GM19035 (cell line): ENCODE results near the gene MED15.
"Not testable (repeated sequence)": the region's sequence is repeated elsewhere in the genome, so short reads cannot be mapped to it uniquely, and the experiment has no call there.

Experiments
- ATAC-seq: cut with Tn5 transposase; IDR thresholded peaks from one replicate; pipeline ENCODE4 v1.9.1; 2021; ENCODE audit not compliant: unreplicated experiment

The MED15 gene

GRCh38 chr22:20594486-20594885, 87.1 kb downstream of the MED15 start:
- not testable (repeated sequence) for ATAC-seq

DNA sequence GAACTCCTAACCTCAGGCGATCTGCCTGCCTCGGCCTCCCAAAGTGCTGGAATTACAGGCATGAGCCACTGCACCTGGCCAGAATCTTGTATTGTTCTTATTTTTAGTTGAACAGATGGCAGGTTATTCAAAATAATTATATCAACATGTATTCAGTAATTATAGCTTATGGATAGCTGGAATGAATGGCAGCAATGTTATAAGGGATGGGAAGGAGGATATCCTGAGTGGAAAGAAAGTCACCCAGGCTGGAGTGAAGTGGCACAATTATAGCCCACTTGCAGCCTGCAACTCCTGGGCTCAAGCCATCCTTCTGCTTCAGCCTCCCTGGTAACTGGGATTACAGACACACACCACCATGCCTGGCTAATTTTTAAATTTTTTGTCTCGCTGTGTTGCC, 88.1 kb downstream of the MED15 start:
- no peak for ATAC-seq

- no peak for ATAC-seq
Observed at GRCh38 chr22:20599117-20599516, 91.7 kb downstream of the MED15 start.

DNA sequence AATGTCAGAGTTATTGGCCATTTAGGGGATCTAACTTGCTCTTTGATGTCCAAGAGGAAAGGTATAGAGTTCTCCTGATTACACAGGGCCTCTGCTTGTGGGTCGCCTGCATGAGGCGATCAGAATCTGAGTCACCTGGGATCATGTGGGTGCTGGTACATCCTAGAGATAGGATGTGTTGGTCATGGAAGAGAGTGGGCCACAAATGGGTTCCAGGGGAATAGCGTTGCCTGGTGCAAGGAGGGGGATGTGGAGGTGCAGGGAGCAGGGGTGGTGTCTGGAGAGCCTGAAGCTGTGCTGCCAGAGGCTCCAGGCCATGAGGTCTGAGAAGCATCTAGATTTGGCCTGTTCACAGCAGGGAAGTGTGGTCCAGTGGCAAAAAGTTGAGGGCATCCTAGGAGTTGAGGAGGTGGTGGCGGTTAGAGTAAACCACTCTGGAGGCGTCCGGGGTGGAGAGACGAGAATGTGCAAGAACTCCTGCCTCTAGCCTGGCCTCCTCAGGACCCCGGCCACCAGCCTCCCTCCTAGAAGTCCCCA, 92.8 kb downstream of the MED15 start:
- ATAC-seq: no peak

GRCh38 chr22:20601308-20601707, 93.9 kb downstream of the MED15 start:
- no peak for ATAC-seq

GRCh38 chr22:20602609-20603164, 95.3 kb downstream of the MED15 start:
- no peak for ATAC-seq

GRCh38 chr22:20604092-20604747, 96.8 kb downstream of the MED15 start:
- ATAC-seq: no peak

GRCh38 chr22:20604776-20605221, 97.4 kb downstream of the MED15 start:
- no peak for ATAC-seq

- no peak for ATAC-seq
Observed at GRCh38 chr22:20605328-20605727, 97.9 kb downstream of the MED15 start.

GRCh38 chr22:20606041-20606783, 98.8 kb downstream of the MED15 start:
- ATAC-seq: no peak

DNA sequence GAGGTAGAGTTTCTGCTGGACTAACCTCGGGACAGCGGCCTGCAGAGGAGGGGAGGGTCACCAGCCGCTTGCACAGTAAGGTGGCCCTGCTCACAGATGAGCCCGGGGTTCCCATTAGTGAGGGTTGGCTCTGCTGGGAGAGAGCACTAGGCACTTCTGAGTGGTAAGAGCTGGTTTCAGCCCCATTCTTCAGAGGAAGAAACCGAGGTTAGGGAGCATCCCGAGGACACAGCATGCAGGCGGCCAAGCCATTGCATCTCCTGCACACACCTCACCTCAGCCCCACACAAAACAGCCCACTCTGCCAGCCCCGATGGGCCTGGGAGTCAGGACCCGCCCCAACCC, 99.3 kb downstream of the MED15 start:
- ATAC-seq: no peak

GRCh38 chr22:20607157-20607907, 99.9 kb downstream of the MED15 start:
- ATAC-seq: no peak

DNA sequence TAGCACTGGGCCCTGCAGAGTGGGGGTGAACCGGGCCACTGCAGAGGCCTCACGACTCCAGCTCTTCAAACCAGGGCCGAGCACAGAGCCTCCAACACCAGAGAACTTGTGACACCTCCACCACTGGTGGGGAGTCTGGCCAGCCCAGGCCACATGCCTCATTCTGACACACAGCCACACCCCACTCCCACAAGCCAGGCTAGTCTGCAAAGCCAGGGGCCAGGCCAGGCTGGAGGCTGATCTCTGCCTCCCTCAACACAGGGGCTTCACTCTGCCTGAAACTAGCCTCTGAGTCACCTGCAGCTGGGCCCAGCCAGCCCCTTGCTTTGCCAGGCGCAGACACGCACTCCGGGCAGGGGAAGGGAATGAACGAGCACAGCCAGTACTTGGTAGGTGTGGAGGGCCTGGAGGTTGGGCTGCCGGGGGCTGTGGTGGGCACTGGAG, 102.9 kb downstream of the MED15 start:
- no peak for ATAC-seq

GRCh38 chr22:20610757-20611156, 103.3 kb downstream of the MED15 start:
- no peak for ATAC-seq

DNA sequence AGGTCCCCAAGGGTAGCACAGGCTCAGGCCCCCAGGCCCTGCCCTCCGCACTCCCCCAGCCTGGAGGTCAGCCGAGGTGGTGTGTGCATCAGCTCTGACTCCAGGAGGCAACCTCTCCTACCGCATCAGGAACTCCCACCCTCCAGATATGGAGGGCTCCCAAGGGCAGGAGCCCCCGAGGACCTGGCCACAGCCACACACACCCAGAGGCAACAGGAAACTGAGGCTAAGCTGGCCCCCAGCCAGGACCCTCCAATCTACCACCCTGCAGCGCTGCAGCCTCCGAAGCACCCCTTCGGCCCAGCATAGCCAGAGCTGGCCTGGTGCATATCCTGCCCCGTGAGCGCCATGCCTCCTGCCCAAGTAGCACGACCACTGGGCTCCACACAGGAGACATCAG, 104.0 kb downstream of the MED15 start:
- ATAC-seq: no peak

DNA sequence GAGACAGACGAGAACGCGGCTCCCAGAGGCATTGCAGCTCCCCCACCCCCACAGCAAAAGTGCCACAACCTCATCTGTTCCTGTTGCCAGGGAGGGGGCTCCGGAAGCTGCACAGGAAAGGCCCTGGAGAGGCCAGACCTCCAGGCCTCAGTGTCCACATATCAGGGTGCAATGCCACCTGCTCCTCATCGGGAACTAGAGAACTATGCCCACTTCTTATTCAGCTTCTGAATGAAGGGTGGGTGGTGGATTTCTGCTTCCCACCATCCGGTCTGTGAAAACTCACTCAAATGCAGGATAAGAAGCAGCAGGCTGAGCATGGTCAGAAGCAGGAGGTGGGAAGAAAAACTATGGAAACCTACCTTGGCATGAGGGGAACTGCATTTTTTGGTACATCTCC, 105.9 kb downstream of the MED15 start:
- no peak for ATAC-seq

- no peak for ATAC-seq
Observed at GRCh38 chr22:20615021-20615420, 107.6 kb downstream of the MED15 start.

GRCh38 chr22:20615533-20616450, 108.4 kb downstream of the MED15 start:
- no peak for ATAC-seq

GRCh38 chr22:20616451-20617043, 109.1 kb downstream of the MED15 start:
- no peak for ATAC-seq

- no peak for ATAC-seq
Observed at GRCh38 chr22:20618488-20618887, 111.1 kb downstream of the MED15 start.
